SK-N-MC (cell line): ENCODE data around the gene FGF10.

Experiments
- EZH2 ChIP-seq: fragments of 200-600 bp; sonication (generic); IDR thresholded peaks from one replicate; pipeline ENCODE4 v1.6.1; 2017; ENCODE audit warnings: antibody characterized with exemption
- FOXP2 ChIP-seq: optimal IDR thresholded peaks from 2 replicates; pipeline ENCODE3; 2011; ENCODE audit warnings: mild to moderate bottlenecking, moderate library complexity; ENCODE audit not compliant: insufficient read depth; ENCODE audit errors: extremely low read length, control extremely low read depth
- POLR2AphosphoS5 ChIP-seq: IDR thresholded peaks from 2 replicates; pipeline ENCODE4 v1.6.1; 2012; ENCODE audit warnings: mild to moderate bottlenecking, low read depth, low read length, borderline replicate concordance

DNA sequence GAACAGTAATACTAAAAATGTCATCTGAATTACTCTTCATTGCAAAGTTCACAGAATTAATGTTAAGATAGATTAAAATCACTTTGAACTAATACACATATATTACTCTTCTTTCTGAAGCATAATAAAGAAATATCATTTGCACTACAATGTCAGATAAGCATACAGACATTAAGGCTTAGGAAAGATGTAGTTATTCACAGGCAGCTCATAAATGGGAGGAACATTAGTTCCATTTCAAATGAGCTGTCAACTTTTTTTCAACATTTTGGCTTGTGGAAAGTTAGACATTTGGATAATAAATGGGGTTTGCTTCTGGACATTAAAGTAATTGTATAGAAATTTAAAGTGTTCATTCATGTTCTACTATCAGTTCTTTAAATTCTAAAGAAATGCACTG is 6.3 kb downstream of the FGF10 start:
- TF ChIP-seq POLR2AphosphoS5 (no peak), EZH2 (no peak), FOXP2 (no peak)
